K562 (cell line): ENCODE measurements around the gene KLHL33. TPM values are rescaled to one million over a fixed set of nuclear protein-coding genes. Genes with fewer than 3 reads are reported as not detected.

Source experiments
- CCNT2 ChIP-seq: IDR thresholded peaks from 2 replicates; pipeline ENCODE4 v1.6.1; 2011; ENCODE audit warnings: borderline replicate concordance, low read depth, mild to moderate bottlenecking, moderate library complexity, mixed read lengths, low read length; ENCODE audit not compliant: insufficient read length; ENCODE audit errors: extremely low read depth
- ETV6 ChIP-seq, 3 experiments: fragments of 150-350 bp in 1 of 3; sonication (generic) in 1 of 3; formaldehyde crosslinking in 1 of 3; IDR thresholded peaks; 2 replicates each; pipeline versions ENCODE4 v1.6.1 to v1.8.0; 2014 to 2022; ENCODE audit warnings: borderline replicate concordance in 2 of 3, low read depth in 2 of 3, antibody characterized with exemption in 1 of 3, low read length in 1 of 3, mild to moderate bottlenecking in 1 of 3, missing genetic modification reagents in 1 of 3
- HDAC6 ChIP-seq: IDR thresholded peaks from 2 replicates; pipeline ENCODE4 v1.6.1; 2012; ENCODE audit warnings: low read depth, mild to moderate bottlenecking, control low read depth, inconsistent platforms, low read length, moderate library complexity
- HEY1 ChIP-seq: fragments of 250-450 bp; sonication (Bioruptor Pico); IDR thresholded peaks from 2 replicates; pipeline ENCODE4 v1.5.0; 2020; ENCODE audit warnings: mild to moderate bottlenecking, moderate library complexity, borderline replicate concordance
- KDM4B ChIP-seq, 2 experiments: fragments of 450-650 bp in 1 of 2; sonication (generic) in 1 of 2; IDR thresholded peaks; 2 replicates each; pipeline ENCODE4 v1.6.1; 2016 to 2017; ENCODE audit warnings: borderline replicate concordance in 2 of 2, antibody characterized with exemption in 1 of 2, low read depth in 1 of 2, mild to moderate bottlenecking in 1 of 2
- KDM5B ChIP-seq: fragments of 200-600 bp; sonication (generic); IDR thresholded peaks from 2 replicates; pipeline ENCODE4 v1.6.1; 2012; ENCODE audit warnings: low read depth, mild to moderate bottlenecking, moderate library complexity, low read length, control low read depth, inconsistent platforms; ENCODE audit not compliant: insufficient replicate concordance
- KLF16 ChIP-seq: IDR thresholded peaks from 2 replicates; pipeline ENCODE4 v1.6.1; 2016; ENCODE audit warnings: antibody characterized with exemption
- LARP7 ChIP-seq: fragments of 450-650 bp; IDR thresholded peaks from 2 replicates; pipeline ENCODE4 v1.6.1; 2016
- MEIS2 ChIP-seq: fragments of 450-650 bp; IDR thresholded peaks from 2 replicates; pipeline ENCODE4 v1.6.1; 2014; ENCODE audit warnings: mild to moderate bottlenecking; ENCODE audit not compliant: partially characterized antibody
- NELFE ChIP-seq: IDR thresholded peaks from 2 replicates; pipeline ENCODE4 v1.6.1; 2011; ENCODE audit warnings: mild to moderate bottlenecking; ENCODE audit not compliant: insufficient read depth, insufficient read length
- NR3C1 ChIP-seq: sonication (generic); formaldehyde crosslinking; IDR thresholded peaks from 2 replicates; pipeline ENCODE4 v1.8.1; 2022; ENCODE audit warnings: missing genetic modification reagents
- POLR2B ChIP-seq: fragments of 450-650 bp; IDR thresholded peaks from 2 replicates; pipeline ENCODE4 v1.6.1; 2018; ENCODE audit warnings: low read depth; ENCODE audit not compliant: partially characterized antibody
- TCF7L2 ChIP-seq: fragments of 150-350 bp; IDR thresholded peaks from 2 replicates; pipeline ENCODE4 v1.6.1; 2016; ENCODE audit warnings: low read depth, mild to moderate bottlenecking, low read length, moderate library complexity
- WHSC1 ChIP-seq: IDR thresholded peaks from one replicate; pipeline ENCODE4 v1.6.1; 2012; ENCODE audit warnings: low read length, control low read depth, inconsistent platforms
- ZC3H4 ChIP-seq: sonication (generic); formaldehyde crosslinking; IDR thresholded peaks from 2 replicates; pipeline ENCODE4 v1.9.0; 2021; ENCODE audit warnings: missing genetic modification reagents, borderline replicate concordance
- ZNF707 ChIP-seq: fragments of 250-450 bp; sonication (Bioruptor Pico); conservative IDR thresholded peaks from 2 replicates; pipeline ENCODE4 v1.8.0; 2022; ENCODE audit warnings: inconsistent platforms, mild to moderate bottlenecking, moderate library complexity
- polyA plus RNA-seq, 8 experiments: library from polyadenylated mRNA; depleted of rRNA in 4 of 8; stranded (reverse) in 5 of 8; unstranded in 3 of 8; fragments of >200 nt; fragmentation: Nextera tagmentation in 2 of 8; fragmentation: Illumina TruSeq in 1 of 8; extraction: Ambion mirVana in 2 of 8; extraction: Trizol in 1 of 8; gene quantifications; 2 replicates each; pipeline versions ENCODE4 v1.2.1 to v1.2.3, GENCODE V29; 2011 to 2014; ENCODE audit warnings: inconsistent platforms in 1 of 8, missing spikeins in 1 of 8
- total RNA-seq, 7 experiments: library from RNA; depleted of rRNA in 6 of 7; stranded (reverse); fragments of >200 nt in 6 of 7; fragmentation: Illumina TruSeq in 2 of 7; extraction: Trizol in 2 of 7; gene quantifications; 2 replicates each; pipeline versions ENCODE4 v1.2.1 to v1.2.3, GENCODE V29; 2011 to 2021; ENCODE audit warnings: low replicate concordance in 1 of 7
- TF ChIP-seq, protein P1 (sequence below), 2 experiments: IDR thresholded peaks; 2 replicates each; pipeline ENCODE4 v1.6.1; 2011; ENCODE audit warnings: borderline replicate concordance in 1 of 2, control low read depth in 1 of 2, low read depth in 1 of 2, low read length in 1 of 2, mild to moderate bottlenecking in 1 of 2, mixed read lengths in 1 of 2, moderate library complexity in 1 of 2; ENCODE audit not compliant: insufficient read depth in 1 of 2, insufficient read length in 1 of 2, poor library complexity in 1 of 2, severe bottlenecking in 1 of 2; ENCODE audit errors: extremely low read depth in 1 of 2
- TF ChIP-seq, protein P2 (sequence below): fragments of 250-450 bp; sonication (Bioruptor Pico); IDR thresholded peaks from 2 replicates; pipeline ENCODE4 v1.5.0; 2021; ENCODE audit warnings: mild to moderate bottlenecking, moderate library complexity
- TF ChIP-seq, protein P3 (sequence below): fragments of 250-450 bp; sonication (Bioruptor Pico); IDR thresholded peaks from 2 replicates; pipeline ENCODE4 v1.8.0; 2021; ENCODE audit warnings: moderate library complexity, mild to moderate bottlenecking, inconsistent platforms
- TF ChIP-seq, protein P4 (sequence below): IDR thresholded peaks from 2 replicates; pipeline ENCODE4 v1.6.1; 2012; ENCODE audit warnings: low read depth, low read length, improper control_type of control experiment, borderline replicate concordance

The KLHL33 gene
- total and polyA plus RNA-seq, 9 of the 15 experiments (the other 6 are each of a cell fraction or from before 2014, with no cell fraction given) = 0.04 to 0.27 (median 0.13) TPM; not detected in 6

DNA sequence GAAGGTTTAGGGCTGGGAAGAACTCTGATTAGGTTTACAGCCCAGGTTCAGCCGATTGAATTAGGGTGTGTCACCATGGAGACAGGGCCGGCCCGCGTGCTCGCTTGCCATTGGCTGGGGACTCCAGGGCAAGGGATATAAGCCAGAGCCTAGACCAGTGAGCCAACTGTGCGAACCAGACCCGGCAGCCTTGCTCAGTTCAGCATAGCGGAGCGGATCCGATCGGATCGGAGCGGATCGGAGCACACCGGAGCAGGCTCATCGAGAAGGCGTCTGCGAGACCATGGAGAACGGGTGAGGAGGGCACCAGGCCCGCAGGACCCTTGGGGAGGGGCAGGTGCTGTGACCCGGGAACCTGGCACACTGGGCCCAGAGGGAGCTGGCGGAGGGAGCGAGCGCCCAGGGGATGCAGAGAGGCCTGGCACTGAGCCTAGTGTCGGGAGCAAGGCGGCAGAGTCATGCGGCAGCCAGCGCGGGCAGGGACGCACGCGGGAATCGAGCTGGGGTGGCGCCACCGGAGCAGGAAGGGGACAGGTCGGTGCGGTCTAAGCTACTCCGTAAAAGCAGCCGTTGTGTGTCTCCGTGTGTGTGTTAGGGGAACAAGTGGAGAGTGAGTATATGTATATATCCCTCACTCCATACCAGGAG is 33.4 kb upstream of the KLHL33 start, which contains the start of gene PNP (continued):
- TF ChIP-seq, protein P1, sequence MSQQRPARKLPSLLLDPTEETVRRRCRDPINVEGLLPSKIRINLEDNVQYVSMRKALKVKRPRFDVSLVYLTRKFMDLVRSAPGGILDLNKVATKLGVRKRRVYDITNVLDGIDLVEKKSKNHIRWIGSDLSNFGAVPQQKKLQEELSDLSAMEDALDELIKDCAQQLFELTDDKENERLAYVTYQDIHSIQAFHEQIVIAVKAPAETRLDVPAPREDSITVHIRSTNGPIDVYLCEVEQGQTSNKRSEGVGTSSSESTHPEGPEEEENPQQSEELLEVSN (IDR thresholded peaks at IDR 0.05; ENCODE audit: borderline replicate concordance in 1 of 2, extremely low read depth in 1 of 2, insufficient read depth in 1 of 2, insufficient read length in 1 of 2, low read depth in 1 of 2, low read length in 1 of 2, poor library complexity in 1 of 2, severe bottlenecking in 1 of 2) = peak; percentile 77 to 79
- TF ChIP-seq LARP7 (0 out of 2 replicates have a peak, but pooled peaks have one; percentile 69), HDAC6 (no peak), ZNF707 (CRISPR knock-in tag) (no peak), CCNT2 (peak; percentile 63), ETV6 (IDR thresholded peaks at IDR 0.05; ENCODE audit: borderline replicate concordance in 1 of 2, low read depth in 2 of 2, low read length in 1 of 2) (no peak), ETV6 (CRISPR knock-in tag; IDR thresholded peaks at IDR 0.05; ENCODE audit: borderline replicate concordance) (no peak), KDM5B (peak; percentile 99), MEIS2 (no peak), NR3C1 (CRISPR knock-in tag) (no peak), HEY1 (CRISPR knock-in tag) (no peak), TCF7L2 (no peak), ZC3H4 (CRISPR knock-in tag) (no peak), KDM4B (IDR thresholded peaks at IDR 0.05; ENCODE audit: borderline replicate concordance in 2 of 2, low read depth in 1 of 2) (no peak), POLR2B (peak; percentile 96), KLF16 (no peak), NELFE (peak; percentile 68), WHSC1 (no peak)
- TF ChIP-seq, protein P2, sequence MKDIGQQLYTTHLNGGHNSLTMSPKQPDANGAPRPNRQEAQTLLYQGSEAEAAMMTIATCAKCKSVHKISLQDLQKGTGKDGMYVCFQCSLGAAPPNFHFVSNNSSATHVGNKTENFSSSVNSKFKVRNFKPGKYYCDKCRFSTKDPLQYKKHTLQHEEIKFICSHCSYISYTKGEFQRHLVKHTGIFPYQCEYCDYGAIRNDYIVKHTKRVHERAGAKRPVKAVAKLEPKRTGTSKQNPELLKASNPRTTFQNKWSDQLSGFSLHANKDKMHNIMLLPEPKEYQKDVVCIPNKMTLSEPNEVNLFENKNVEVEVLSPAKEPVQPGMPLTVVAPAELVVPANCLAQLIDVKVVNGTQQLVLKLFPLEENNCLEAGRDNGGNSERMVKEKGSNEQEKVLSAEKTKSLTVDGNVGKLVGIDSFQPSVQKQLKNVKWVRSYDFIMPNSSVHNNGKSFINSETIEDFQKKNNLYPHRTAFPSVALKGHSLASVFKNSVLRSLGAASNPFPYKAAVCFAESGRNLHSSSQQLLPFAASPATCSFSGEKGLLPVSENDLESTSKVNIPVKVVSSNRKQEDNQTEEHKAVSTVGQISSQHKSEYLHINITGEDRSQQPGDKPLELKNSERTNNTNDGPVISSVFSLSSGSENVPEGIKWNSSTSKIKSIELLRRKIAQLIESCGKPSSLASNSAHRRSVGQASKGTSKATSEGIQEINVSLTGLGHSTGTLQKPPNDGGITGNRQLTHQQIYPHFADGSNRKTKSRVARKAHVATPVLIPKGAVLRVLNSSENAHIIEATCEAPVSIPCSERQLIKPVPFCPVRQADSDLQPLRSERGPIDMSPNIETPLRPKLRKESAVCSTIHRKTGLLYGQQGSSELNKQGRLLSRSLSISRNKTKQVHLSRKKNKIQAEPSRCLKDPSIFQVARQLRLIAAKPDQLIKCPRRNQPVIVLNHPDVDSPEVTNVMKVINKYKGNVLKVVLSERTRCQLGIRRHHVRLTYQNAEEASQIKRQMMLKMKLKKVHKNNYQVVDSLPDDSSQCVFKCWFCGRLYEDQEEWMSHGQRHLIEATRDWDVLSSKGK (CRISPR knock-in tag) = no peak
- TF ChIP-seq, protein P3, sequence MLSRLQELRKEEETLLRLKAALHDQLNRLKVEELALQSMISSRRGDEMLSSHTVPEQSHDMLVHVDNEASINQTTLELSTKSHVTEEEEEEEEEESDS = no peak
- TF ChIP-seq, protein P4, sequence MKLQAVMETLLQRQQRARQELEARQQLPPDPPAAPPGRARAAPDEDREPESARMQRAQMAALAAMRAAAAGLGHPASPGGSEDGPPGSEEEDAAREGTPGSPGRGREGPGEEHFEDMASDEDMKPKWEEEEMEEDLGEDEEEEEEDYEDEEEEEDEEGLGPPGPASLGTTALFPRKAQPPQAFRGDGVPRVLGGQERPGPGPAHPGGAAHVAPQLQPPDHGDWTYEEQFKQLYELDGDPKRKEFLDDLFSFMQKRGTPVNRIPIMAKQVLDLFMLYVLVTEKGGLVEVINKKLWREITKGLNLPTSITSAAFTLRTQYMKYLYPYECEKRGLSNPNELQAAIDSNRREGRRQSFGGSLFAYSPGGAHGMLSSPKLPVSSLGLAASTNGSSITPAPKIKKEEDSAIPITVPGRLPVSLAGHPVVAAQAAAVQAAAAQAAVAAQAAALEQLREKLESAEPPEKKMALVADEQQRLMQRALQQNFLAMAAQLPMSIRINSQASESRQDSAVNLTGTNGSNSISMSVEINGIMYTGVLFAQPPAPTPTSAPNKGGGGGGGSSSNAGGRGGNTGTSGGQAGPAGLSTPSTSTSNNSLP = no peak
